WTC11 (cell line): Measurements from ENCODE around the gene YKT6. TPM values are rescaled to one million over a fixed set of nuclear protein-coding genes. Genes with fewer than 3 reads are reported as not detected.
A peak's percentile ranks its signal among the peaks of the same experiment; 100 is the strongest.

Experiments
- ATAC-seq: fragments of 200-7000 bp; cut with Tn5 transposase; 2 replicates; pipeline ENCODE4 v1.10.0; 2021; ENCODE audit warnings: mild to moderate bottlenecking, moderate library complexity
- CTCF ChIA-PET: fragments of 300-600 bp; sonication (Branson Sonifier 250); formaldehyde crosslinking; loops from one replicate; lab custom pipeline; 2021; ENCODE audit warnings: antibody characterized with exemption; lab: Charles Lee
- POLR2A ChIA-PET: fragments of 350-600 bp; sonication (Branson Sonifier 250); formaldehyde crosslinking; loops from one replicate; lab custom pipeline; 2021; ENCODE audit warnings: antibody characterized with exemption; lab: Charles Lee
- DNase-seq: peaks from one replicate; pipeline ENCODE4 v3.0.0; 2021; ENCODE audit warnings: low spot score
- H3K27ac Mint-ChIP-seq: 2 replicates; pipeline ENCODE4 v1.8.0; 2021; ENCODE audit warnings: mixed read lengths
- H3K27me3 Mint-ChIP-seq: 2 replicates; pipeline ENCODE4 v1.8.0; 2021; ENCODE audit warnings: low read depth, mild to moderate bottlenecking, moderate library complexity, mixed read lengths
- H3K36me3 Mint-ChIP-seq: 2 replicates; pipeline ENCODE4 v1.8.0; 2021; ENCODE audit warnings: mixed read lengths
- H3K4me1 Mint-ChIP-seq: 2 replicates; pipeline ENCODE4 v1.8.0; 2022; ENCODE audit warnings: mixed read lengths
- H3K4me3 Mint-ChIP-seq: 2 replicates; pipeline ENCODE4 v1.8.0; 2021; ENCODE audit warnings: mild to moderate bottlenecking, moderate library complexity, mixed read lengths
- H3K9me3 Mint-ChIP-seq: 2 replicates; pipeline ENCODE4 v1.8.0; 2021; ENCODE audit warnings: mixed read lengths
- ARID4B ChIP-seq: sonication (generic); formaldehyde crosslinking; IDR thresholded peaks from 2 replicates; pipeline ENCODE4 v1.8.0; 2023; ENCODE audit warnings: missing genetic modification reagents, mild to moderate bottlenecking, borderline replicate concordance
- CREM ChIP-seq: sonication (generic); formaldehyde crosslinking; IDR thresholded peaks from 2 replicates; pipeline ENCODE4 v1.8.1; 2022; ENCODE audit warnings: mild to moderate bottlenecking, missing genetic modification reagents, moderate library complexity
- CTCF ChIP-seq: fragments of 200-600 bp; IDR thresholded peaks from 2 replicates; pipeline ENCODE4 v1.8.0; 2022; ENCODE audit warnings: antibody characterized with exemption
- GRHL2 ChIP-seq: fragments of 250-450 bp; sonication (Bioruptor Pico); IDR thresholded peaks from 2 replicates; pipeline ENCODE4 v1.8.0; 2022; ENCODE audit warnings: mild to moderate bottlenecking, moderate library complexity; ENCODE audit not compliant: insufficient replicate concordance, severe bottlenecking
- MAX ChIP-seq: sonication (generic); formaldehyde crosslinking; IDR thresholded peaks from 2 replicates; pipeline ENCODE4 v1.8.0; 2022; ENCODE audit warnings: mild to moderate bottlenecking, missing genetic modification reagents
- NR3C1 ChIP-seq: sonication (generic); formaldehyde crosslinking; conservative IDR thresholded peaks from 2 replicates; pipeline ENCODE4 v1.8.1; 2023; ENCODE audit warnings: low read depth, mild to moderate bottlenecking, missing genetic modification reagents
- SP1 ChIP-seq: sonication (generic); formaldehyde crosslinking; conservative IDR thresholded peaks from 2 replicates; pipeline ENCODE4 v1.8.1; 2022; ENCODE audit warnings: missing genetic modification reagents
- USF2 ChIP-seq: sonication (generic); formaldehyde crosslinking; IDR thresholded peaks from 2 replicates; pipeline ENCODE4 v1.8.1; 2023; ENCODE audit warnings: mild to moderate bottlenecking, missing genetic modification reagents, moderate library complexity
- ZNF317 ChIP-seq: sonication (generic); formaldehyde crosslinking; IDR thresholded peaks from 2 replicates; pipeline ENCODE4 v1.8.1; 2023; ENCODE audit warnings: low read depth, mild to moderate bottlenecking, moderate library complexity, missing genetic modification reagents, borderline replicate concordance
- ZNF532 ChIP-seq: fragments of 250-450 bp; sonication (Bioruptor Pico); IDR thresholded peaks from 2 replicates; pipeline ENCODE4 v1.9.0; 2021; ENCODE audit warnings: mild to moderate bottlenecking, borderline replicate concordance
- ZNF671 ChIP-seq: fragments of 250-450 bp; sonication (Bioruptor Pico); IDR thresholded peaks from 2 replicates; pipeline ENCODE4 v1.8.0; 2021; ENCODE audit warnings: mild to moderate bottlenecking
- total RNA-seq: library from RNA; stranded (reverse); gene quantifications from 3 replicates; pipeline ENCODE4 v1.2.3, GENCODE V29; 2021

The YKT6 gene
- total RNA-seq, 1 experiment from 2014 or later: 102 TPM

- ChIA-PET POLR2A (no interaction called here), CTCF (interaction anchor here (0.5 to 1.5 kb wide), 11 partner anchors 15 to 321 kb away, joined by 3 to 6 read pairs (median 3); no protein-coding TSS in a partner anchor)
- DNase-seq (peak; percentile 65), ATAC-seq (peak; percentile 55)
- TF ChIP-seq NR3C1 (CRISPR knock-in tag) (no peak), MAX (CRISPR knock-in tag) (no peak), CTCF (peak; percentile 27; the same call in 1 of the 2 replicates)
- H3K27me3 Mint-ChIP-seq: no peaks in the 10 kb centered on the region; the same call in 1 of the 2 replicates
- H3K36me3 Mint-ChIP-seq: no peaks in the 10 kb centered on the region
- no peaks in the 10 kb centered on the region for H3K4me1 Mint-ChIP-seq
- H3K4me3 Mint-ChIP-seq: no peak overlapping the region
- H3K9me3 Mint-ChIP-seq: no peaks in the 10 kb centered on the region
- H3K27ac Mint-ChIP-seq: no peak overlapping the region
Observed at GRCh38 chr7:44244282-44244681, 43.5 kb downstream of the YKT6 start.

- TF ChIP-seq ZNF532 (CRISPR knock-in tag): no peak
- no peak for TF ChIP-seq GRHL2
- TF ChIP-seq USF2 (CRISPR knock-in tag): no peak
- no peak for TF ChIP-seq ZNF671 (CRISPR knock-in tag)
- no peak for TF ChIP-seq CREM (CRISPR knock-in tag)
- no peak for TF ChIP-seq SP1 (CRISPR knock-in tag)
- no peak for TF ChIP-seq ARID4B
- no peak for TF ChIP-seq ZNF317 (CRISPR knock-in tag)
- CTCF ChIA-PET: interaction anchor here (0.7 kb wide), 1 partner anchor 21 kb away, joined by 4 read pairs; no protein-coding TSS in a partner anchor
- H3K9me3 Mint-ChIP-seq: no peaks in the 10 kb centered on the region
- no peak for ATAC-seq
- H3K27ac Mint-ChIP-seq: peak overlapping the region; percentile 25; the same call in 1 of the 2 replicates
- no peak for DNase-seq
- H3K4me1 Mint-ChIP-seq: no peaks in the 10 kb centered on the region
- H3K36me3 Mint-ChIP-seq: no peaks in the 10 kb centered on the region
- H3K4me3 Mint-ChIP-seq: no peak overlapping the region
- POLR2A ChIA-PET: no interaction called here
- no peaks in the 10 kb centered on the region; the same call in 1 of the 2 replicates for H3K27me3 Mint-ChIP-seq
Observed at GRCh38 chr7:44246396-44247113, 45.8 kb downstream of the YKT6 start.
